ENCODE measurements around the gene DCTN4. TPM values are rescaled to one million over a fixed set of nuclear protein-coding genes. Genes with fewer than 3 reads are reported as not detected.

DCTN4 gene
- total RNA-seq, 1 donor from 2014 or later = 82.4 TPM

GRCh38 chr5:150758203-150758530 is 650 bp downstream of the DCTN4 start:
- Mint-ChIP-seq H3K27ac (no peak overlapping the region), H3K4me1 (peaks cover 21% of the 10 kb centered on the region), H3K4me3 (no peak overlapping the region), H3K9me3 (no peaks in the 10 kb centered on the region), H3K36me3 (peaks cover 25% of the 10 kb centered on the region), H3K27me3 (ENCODE audit: low read depth) (no peaks in the 10 kb centered on the region)
- no peak for DNase-seq (ENCODE audit: low spot score in 2 of 2, unreplicated experiment in 2 of 2)
- TF ChIP-seq CTCF (IDR thresholded peaks at IDR 0.05; ENCODE audit: unreplicated experiment) = no peak

DNA sequence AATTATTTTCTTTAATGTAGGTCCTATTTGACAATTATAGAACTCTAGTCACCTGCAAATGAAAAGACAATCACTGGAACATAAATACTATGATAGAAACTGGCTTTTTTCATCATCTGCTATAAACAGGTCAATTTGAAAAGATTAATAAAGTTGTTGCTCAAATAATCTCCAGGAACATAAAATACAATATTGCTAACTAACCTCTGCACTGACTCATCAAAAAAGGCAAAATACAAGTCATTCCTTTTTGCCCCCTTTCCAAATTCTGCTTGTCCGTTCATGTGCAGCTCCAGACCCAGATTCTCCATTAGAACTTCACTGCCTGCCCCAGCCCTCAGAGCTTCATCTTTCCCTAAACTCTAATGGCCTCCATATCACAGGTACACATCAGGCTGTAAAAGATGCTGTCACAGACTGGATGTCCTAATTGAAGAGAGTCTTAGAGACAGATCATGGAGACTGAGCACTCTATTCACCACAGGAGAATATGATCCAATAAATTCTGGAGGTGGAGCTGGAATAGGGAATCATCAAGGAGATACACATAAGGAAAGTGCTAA is 1.6 kb downstream of the DCTN4 start:
- Mint-ChIP-seq H3K27ac (peak overlapping the region; percentile 62), H3K36me3 (peaks cover 25% of the 10 kb centered on the region)
- no peak for TF ChIP-seq CTCF (IDR thresholded peaks at IDR 0.05; ENCODE audit: unreplicated experiment)

DNA sequence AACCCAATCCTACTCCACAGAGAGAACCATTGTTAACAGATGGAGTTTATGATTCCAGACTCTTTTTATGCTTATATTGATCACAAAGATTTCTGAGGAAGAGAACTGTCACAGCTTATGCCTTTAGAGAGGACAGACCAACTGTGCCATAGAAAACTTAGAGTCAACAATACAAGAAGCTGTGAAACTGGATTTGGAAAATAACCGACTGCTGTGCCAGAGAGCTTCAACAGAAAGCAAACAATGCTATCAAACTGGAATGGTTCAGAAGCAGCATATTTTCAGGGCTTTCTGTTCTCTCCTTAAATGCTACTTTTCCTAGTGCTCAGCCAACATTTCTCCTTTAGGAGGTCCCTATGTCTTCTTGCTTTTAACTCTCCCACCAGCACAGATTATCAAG is 5.0 kb downstream of the DCTN4 start:
- Mint-ChIP-seq H3K27ac (no peak overlapping the region), H3K9me3 (no peaks in the 10 kb centered on the region), H3K4me1 (peaks cover 6% of the 10 kb centered on the region), H3K4me3 (no peak overlapping the region), H3K36me3 (peaks cover 31% of the 10 kb centered on the region), H3K27me3 (ENCODE audit: low read depth) (no peaks in the 10 kb centered on the region)
- no peak for DNase-seq (ENCODE audit: low spot score in 2 of 2, unreplicated experiment in 2 of 2)
- no peak for TF ChIP-seq CTCF (IDR thresholded peaks at IDR 0.05; ENCODE audit: unreplicated experiment)

More for the DNA sequence above, 1.6 kb downstream of the DCTN4 start:
- peak overlapping the region; percentile 33 for H3K4me3 Mint-ChIP-seq
- H3K27me3 Mint-ChIP-seq (ENCODE audit: low read depth) = no peaks in the 10 kb centered on the region
- H3K4me1 Mint-ChIP-seq = peaks cover 13% of the 10 kb centered on the region
- no peak for DNase-seq (ENCODE audit: low spot score in 2 of 2, unreplicated experiment in 2 of 2)
- no peaks in the 10 kb centered on the region for H3K9me3 Mint-ChIP-seq

- Mint-ChIP-seq H3K27ac (no peak overlapping the region), H3K4me3 (no peak overlapping the region), H3K9me3 (no peaks in the 10 kb centered on the region), H3K36me3 (peaks cover 31% of the 10 kb centered on the region), H3K27me3 (ENCODE audit: low read depth) (no peaks in the 10 kb centered on the region), H3K4me1 (peaks cover 6% of the 10 kb centered on the region)
- no peak for TF ChIP-seq CTCF (IDR thresholded peaks at IDR 0.05; ENCODE audit: unreplicated experiment)
- no peak for DNase-seq (ENCODE audit: low spot score in 2 of 2, unreplicated experiment in 2 of 2)
Measured at GRCh38 chr5:150753463-150753862, 5.4 kb downstream of the DCTN4 start.

GRCh38 chr5:150751096-150751891 is 7.5 kb downstream of the DCTN4 start:
- no peaks in the 10 kb centered on the region for H3K9me3 Mint-ChIP-seq
- H3K27ac Mint-ChIP-seq = peak overlapping the region; percentile 81
- no peaks in the 10 kb centered on the region for H3K27me3 Mint-ChIP-seq (ENCODE audit: low read depth)
- H3K36me3 Mint-ChIP-seq = peaks cover 33% of the 10 kb centered on the region
- H3K4me3 Mint-ChIP-seq = no peak overlapping the region
- peaks cover 1% of the 10 kb centered on the region for H3K4me1 Mint-ChIP-seq
- TF ChIP-seq CTCF (IDR thresholded peaks at IDR 0.05; ENCODE audit: unreplicated experiment) = no peak
- no peak for DNase-seq (ENCODE audit: low spot score in 2 of 2, unreplicated experiment in 2 of 2)
